B cell (primary cell): ENCODE measurements around the gene NUDT19.
"Not testable (repeated sequence)": the region's sequence is repeated elsewhere in the genome, so short reads cannot be mapped to it uniquely, and the experiment has no call there.

ENCODE experiments used
- CTCF ChIP-seq: fragments of 200-600 bp; IDR thresholded peaks from one replicate; pipeline ENCODE4 v1.8.0; 2022; ENCODE audit warnings: antibody characterized with exemption, mild to moderate bottlenecking
- EZH2 ChIP-seq: IDR thresholded peaks from 2 replicates; pipeline ENCODE4 v1.6.1; 2012; ENCODE audit warnings: borderline replicate concordance, low read depth, mild to moderate bottlenecking, moderate library complexity, low read length; ENCODE audit not compliant: insufficient read depth, poor library complexity, severe bottlenecking

GRCh38 chr19:32745594-32746251 lies 54.1 kb downstream of the NUDT19 start:
- not testable (repeated sequence) for TF ChIP-seq CTCF, EZH2
